GM19238 (cell line): Measurements from ENCODE around the gene LAP3.
"Not testable (repeated sequence)": the region's sequence is repeated elsewhere in the genome, so short reads cannot be mapped to it uniquely, and the experiment has no call there.

ENCODE experiments used
- DNase-seq: peaks from one replicate; pipeline ENCODE4 v3.0.0; 2011; ENCODE audit warnings: low spot score; ENCODE audit not compliant: insufficient read length

The LAP3 gene

DNA sequence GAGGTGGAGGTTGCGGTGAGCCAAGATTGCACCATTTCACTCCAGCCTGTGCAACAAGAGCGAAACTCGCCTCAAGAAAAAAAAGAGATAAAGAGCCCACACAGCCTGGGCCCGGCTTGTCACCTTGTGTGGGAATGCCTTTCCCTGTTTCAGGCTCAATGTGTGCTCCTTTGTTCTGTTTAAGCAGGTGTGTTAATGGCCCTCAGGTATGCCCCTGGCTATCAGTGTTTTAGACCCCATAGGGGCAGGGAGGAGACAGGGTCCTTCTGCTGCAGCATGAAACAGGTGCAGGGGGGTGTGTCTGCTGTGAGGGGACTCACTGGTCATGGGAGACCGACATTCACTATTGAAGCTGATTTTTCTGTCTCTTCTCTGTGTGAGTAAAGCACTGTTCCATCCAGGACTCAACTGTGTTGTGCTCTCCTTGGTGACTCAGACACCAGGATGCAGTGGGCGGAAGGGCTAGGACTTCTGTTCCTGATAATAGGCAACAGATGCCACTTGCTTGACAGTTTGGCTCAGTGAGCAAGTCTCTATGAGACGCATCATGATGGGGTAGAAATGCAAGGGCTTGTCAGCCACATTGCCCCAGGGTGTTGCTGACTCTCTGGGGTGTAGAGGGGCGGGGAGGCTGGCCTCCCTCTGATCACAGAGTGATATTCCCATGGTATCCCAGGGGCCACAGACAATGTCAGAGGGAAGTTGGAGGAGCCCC lies 15.6 kb upstream of the LAP3 start:
- no peak for DNase-seq

DNA sequence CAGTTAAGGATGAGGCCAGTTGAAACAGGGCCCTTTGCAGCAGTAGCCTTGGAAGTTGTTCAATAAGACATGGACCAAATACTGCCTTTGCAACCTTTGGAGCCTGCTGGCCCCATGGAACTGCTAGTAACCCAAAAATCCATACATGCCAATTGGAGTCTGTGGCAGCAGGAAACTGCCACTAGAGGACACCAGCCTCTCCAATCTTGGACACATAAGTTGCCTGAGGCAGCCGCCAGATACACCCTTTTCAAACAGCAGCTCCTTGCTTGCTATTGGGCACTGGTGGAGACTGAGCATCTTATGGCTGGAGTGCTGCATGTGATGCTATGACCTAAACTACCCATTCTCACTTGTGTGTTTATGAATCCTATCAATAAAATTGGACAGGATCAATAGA lies 14.8 kb upstream of the LAP3 start:
- no peak for DNase-seq

DNA sequence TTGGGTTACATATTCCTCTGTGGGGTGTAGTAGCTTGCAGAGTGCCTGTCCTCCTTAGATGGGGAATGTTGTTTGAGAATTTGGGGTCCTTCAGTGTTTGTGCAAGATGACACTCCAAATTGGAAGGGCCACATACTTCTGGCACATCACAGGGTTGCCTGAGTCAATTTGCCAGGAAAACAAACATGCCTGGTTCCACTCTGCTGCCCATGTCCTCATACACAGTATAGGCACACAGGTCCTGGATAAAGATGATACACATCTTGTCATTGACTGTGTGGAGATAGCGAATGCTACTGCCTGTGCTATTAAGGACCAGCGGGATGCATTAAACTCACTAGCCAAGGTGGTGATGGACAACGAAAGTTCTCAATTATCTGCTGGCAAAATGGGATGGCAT lies 11.2 kb upstream of the LAP3 start:
- DNase-seq, result no peak

DNA sequence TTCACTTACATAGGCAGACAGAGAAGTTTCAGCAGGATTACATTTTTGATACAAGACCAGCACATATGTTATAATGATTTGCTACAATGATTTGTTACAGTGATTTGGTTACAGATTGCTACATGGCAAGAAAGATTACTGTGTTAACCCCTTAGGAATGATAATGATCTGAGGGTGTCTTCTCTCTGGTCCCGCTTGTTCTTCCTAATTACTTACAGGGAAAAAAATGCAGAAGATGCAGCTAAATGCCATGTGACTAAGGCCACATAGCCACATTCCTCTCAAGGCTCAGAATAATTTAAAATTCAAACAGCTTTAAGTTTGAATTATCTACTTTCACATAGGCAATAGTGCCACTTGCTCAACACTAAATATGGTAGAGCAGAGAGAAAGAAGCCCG lies 9.7 kb upstream of the LAP3 start:
- DNase-seq, result no peak

DNA sequence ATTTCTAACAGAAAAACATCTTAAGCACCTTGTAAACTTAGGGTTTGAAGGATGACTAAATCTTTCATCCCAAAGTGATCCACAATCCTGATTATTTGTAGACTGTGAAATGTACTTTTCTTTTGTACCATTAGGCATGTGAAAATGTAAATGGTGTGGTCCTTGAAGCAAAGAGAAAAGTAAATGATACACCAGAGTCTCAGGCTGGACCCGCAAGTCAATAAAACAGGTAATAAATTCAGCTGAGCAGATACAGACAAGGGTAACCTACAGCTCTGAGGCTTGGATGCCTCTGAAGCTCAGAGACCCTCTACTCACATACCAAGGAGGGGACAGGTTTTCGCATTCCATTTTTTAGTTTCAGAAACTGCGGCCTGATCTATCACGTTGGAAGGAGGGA lies 2.8 kb upstream of the LAP3 start:
- DNase-seq, result no peak

DNA sequence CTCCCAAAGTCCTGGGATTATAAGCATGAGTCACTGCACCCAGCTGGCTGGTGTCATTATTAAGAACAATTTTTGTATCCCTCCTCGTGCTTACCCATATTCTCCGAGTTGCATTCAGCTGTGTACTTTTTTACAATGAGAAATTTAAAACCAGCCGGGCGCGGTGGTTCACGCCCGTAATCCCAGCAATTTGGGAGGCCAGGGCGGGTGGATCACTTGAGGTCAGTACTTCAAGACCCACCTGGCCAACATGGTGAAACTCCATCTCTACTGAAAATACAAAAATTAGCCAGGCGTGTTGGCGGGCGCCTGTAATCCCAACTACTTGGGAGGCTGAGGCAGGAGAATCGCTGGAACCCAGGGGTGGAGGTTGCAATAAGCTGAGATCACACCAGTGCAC lies 1.8 kb upstream of the LAP3 start:
- not testable (repeated sequence) for DNase-seq

DNA sequence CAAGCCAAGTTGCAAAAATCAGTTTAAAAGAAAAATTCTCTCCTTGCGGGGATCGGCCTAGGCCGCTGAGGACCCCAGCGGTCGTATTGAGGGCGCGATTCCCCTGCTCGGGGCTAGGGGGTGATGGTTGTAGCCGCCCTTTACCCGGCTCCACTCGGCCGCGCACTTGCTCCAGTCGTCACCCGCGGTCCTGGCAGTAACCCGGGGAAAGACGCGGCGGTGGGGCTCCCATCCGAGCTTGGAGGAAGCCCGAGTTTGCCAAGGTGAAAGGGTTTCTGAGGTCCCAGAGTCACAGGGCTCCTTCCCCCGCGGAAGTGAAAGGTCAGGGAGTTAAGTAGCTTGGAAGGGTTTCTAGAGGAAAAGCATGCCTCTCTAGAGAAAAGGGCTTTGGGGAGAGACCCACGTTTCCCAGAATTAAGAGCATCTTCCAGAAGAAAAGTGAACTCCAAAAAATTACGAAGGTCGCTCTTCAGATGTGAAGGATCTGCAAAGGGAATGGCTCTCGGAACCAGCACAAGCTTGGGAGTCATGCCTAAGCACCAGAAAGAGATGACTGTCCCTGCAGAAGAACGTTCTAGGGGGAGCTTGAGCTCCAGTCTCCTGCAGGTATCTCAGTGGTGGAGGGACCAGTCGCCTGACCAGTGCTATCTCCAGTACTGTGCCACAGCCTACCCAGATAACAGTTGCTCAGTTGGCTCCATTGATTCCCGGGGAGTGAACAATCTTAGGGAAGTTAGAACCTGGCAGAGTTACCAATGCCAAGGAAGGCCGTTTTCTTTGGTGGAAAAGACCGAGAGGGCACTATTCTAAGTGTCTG lies 875 bp downstream of the LAP3 start:
- DNase-seq, result peak; percentile 13

DNA sequence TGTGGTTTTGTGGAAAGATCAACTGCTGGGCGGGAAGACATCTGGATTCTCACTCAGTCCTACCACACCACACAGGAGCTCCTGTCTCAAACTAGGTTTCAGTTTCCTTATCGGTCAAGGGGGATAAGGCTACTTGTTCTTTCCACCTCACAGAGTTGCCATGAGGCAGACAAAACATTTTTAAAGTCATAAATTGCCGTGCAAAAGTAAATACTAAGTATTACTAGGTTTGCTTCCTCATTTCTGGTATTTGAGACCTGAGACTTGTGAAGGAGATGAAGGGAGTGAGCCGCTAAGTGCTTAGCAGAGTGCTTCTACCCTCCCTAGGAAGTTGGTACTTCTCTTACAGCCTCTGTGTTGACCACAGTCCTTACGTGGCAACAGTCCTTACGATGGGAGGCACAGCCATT lies 1.5 kb downstream of the LAP3 start:
- peak; percentile 36 for DNase-seq

DNA sequence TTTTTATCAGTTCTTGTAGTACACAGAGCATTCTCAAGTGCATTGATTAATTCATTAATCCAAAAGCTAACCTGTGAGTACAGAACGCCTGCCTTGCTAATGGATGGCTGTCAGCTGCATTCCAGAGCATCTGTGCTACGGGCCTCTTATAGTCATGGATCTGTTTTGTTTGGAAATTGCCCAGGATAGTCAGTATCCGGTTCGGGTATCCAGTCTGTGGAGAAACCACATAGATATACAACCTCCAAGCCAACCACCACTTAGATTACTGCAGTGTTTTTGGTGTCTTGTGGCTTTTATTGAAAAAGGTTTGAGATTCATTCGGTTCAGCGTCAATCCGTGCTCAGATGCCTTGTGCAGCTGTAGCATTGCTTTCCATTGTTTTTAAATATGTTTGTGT lies 4.0 kb downstream of the LAP3 start:
- no peak for DNase-seq

DNA sequence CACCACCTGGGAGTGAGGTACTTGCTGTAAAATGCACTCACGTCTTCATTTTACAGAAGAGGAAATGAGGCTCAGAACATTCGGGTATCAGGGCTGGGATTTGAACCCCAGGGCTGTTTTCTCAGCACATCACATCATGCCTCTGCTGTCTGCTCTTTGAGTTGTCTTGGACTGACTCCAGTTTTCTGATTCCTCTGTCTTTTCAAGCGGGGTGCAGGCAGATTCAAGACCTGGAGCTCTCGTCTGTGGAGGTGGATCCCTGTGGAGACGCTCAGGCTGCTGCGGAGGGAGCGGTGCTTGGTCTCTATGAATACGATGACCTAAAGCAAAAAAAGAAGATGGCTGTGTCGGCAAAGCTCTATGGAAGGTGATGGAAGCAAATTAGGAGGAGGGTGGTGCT lies 6.3 kb downstream of the LAP3 start:
- DNase-seq, result no peak

DNA sequence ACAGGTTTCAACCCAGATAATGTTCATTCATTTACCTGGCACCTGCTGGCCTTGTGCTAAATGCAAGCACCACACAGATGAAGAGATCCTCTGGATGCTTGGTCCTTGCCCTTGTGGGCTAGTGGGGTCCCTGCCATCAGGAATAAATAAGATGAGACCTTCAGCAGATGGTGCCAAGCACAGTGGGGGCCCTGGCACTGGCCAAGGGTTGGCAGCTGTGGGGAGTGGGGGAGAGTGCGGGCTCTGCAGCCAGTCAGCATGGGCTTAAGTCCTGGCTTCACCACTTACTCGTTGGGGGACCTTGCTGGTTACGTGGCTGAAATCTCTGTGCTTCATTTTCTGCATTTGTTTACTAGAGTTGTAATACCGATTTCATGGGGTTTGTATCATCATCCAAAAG lies 6.9 kb downstream of the LAP3 start:
- no peak for DNase-seq

DNA sequence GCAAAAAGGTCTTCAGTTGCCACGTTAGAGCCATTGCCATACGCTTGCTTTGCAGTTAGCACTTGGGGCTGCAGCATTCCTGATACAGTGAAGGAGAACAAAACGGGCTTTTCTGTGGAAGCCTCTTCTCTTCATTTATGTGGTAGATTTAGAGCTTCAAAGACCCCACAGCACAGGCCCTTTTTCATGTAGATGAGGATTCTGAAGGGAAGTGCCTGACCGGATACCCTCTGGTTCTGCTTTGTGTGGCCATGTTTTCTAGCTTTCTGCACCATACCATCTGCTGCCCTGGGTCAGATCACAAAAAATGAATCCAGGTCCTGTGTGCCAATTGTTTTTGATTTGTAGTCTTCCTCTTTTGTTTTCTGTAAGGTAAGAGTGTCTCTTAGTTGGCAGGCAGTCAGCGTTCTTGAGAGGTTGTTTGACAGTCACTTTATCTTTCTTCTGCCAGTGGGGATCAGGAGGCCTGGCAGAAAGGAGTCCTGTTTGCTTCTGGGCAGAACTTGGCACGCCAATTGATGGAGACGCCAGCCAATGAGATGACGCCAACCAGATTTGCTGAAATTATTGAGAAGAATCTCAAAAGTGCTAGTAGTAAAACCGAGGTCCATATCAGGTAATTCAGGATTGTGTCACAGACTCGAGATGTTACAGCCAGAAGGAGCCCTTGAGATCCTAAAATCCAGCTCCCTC lies 7.7 kb downstream of the LAP3 start:
- DNase-seq, result no peak

DNA sequence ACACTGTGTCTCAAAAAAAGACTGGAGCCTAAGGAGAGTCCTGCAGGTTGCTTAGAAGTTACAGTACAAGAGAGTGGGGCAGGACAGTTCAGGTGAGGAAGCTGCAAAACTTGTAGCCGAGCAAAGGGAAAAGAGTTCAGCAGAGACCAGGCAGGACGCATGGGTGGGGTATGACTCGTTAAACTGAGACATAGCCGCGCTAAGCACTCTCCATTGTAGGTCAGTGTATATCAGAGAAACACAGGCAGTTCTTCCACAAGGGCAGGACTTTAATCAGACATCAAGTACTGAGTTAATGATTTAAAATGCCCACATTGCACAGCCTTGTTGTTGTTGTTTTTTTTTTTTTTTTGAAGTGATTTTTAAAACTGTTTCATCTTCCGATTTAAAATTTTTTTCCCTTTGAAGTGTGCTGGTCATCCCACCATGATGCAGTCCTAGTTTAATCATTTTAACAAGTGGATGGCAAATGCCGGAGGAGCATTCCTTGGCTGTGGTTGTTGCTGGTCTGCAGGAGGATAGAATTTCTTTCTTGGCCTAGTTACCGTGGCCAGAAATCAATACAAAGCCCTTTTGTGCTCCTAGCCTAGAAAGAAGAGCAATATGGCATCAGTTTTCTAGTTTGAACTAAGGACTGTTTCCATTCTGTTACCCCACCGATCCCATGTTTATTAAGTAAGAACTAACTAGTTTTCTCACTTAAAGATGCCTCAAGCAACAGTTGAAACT lies 10.3 kb downstream of the LAP3 start:
- DNase-seq, result no peak

DNA sequence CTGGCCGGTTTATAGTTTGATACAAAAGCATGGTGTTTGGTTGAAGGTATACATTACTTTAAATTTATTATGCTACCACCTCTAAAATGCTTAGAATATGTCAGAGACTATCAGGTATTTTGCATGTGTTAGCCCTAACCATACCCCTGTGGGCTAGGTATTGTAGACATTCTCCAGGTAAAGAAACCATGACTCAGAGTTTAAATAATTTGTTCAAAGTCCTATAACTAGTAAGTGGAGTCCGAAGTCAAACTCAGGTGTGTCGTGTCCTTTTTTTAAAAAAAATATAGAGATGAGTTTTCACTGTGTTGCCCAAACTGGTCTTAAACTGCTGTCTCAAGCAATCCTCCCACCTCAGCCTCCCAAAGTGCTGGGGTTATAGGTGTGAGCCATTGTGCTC lies 12.4 kb downstream of the LAP3 start:
- no peak for DNase-seq

DNA sequence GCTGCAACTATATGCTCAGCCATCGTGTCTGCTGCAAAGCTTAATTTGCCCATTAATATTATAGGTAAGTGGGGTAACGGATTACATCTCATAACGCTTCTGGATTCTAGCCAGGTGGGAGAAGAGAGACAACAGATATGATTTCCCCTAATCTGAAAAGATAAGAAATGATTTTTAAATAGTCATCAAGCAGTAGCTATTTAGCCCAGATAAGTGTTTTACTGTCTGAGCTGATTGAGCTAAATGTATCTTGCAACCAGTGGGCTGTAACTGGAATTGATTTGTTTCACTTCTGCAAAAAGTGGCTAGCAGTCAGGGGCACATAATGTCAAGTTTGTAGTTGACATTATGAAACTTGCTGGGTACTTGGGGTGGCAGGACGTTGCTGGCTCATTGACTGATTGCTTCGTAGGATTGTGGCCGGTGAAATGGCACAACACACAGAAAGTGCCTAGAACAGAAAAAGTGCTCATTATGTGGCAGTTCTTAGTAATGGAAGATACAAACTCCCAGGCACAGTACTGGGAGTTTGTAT lies 18.5 kb downstream of the LAP3 start:
- no peak for DNase-seq

DNA sequence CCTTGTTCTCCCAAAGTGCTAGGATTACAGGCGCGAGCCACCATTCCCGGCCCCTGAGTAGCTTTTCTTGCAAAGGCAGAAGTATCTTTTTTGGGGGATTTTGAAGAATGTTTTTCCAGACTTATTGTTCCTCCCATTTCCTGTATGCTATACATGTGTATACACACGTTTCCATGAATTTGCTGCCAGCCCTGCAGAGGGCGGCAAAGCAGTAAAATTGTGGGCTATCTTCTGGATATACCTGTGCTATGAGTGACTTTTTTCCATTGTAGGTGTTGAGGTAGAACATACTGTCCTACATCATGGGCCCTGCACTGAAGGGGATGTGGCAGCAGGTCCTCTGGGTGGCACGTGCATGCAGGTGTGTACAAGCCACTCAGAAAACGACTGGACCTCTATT lies 20.5 kb downstream of the LAP3 start:
- no peak for DNase-seq

DNA sequence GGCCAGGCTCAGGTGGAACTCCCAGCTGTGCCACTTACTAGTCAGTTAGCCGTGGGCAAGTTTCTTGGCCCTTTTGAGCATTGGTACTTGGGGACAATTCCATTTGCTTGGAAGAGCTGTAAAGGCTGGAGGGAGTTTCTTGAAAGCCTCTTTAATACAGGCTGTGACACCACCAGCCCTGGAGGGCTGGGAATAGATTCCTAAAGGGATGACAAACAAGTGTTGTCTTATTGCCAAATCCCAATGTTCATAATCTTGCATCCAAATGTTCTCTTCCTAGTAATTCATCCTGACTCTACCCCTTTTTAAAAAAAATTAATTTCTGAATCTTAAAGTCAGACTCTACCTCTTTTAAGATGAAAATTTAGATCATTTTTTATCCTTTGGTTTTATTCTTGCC lies 22.8 kb downstream of the LAP3 start:
- DNase-seq, result no peak

DNA sequence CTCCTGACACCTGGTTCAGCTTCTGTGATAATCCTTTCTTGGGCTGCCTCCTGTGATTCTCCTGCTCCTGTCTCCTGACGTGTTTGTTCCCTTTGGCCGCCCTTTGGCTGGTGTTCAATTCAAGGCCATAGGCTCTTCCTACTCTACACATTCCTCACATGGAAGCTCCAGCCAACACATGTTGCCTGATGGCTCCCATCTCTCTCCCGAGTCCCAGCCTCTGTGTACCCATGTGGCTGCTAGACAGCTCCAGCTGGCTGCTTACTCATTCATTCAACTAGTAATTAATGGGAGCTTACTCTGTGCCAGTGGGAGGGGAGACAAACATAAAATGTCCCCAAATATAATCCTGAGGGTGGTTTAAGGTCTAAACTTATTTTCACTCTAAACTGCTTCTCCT lies 28.2 kb downstream of the LAP3 start:
- DNase-seq, result no peak

DNA sequence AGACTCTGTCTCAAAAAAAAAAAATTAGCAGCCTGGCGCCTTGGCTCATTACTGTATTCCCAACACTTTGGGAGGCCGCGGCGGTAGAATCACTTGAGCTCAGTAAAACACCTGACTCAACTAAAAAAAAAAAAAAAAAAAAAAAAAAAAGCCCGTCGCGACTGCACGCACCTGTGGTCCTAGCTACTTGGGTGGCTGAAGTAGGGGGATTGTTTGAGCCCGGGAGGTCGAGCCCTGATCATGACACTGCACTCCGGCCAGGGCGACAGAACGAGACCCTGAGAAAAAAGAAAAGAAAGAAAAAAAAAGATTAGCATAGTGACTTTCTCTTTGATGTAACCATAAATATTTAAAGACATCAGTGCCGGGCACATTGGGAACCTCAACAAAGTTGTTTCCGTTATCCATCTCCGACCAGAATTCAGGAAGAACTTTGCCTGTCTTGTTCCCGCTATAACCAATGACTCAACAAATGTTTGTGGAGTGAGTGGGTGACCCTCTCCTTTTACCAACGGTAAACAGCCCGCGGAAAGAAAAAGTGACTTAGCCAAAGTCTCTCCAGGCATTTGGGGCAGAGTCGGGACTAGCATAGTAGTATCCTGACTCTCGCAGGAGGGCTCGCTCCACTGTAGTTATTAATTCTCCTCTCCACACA lies 36.9 kb downstream of the LAP3 start:
- DNase-seq, result no peak

DNA sequence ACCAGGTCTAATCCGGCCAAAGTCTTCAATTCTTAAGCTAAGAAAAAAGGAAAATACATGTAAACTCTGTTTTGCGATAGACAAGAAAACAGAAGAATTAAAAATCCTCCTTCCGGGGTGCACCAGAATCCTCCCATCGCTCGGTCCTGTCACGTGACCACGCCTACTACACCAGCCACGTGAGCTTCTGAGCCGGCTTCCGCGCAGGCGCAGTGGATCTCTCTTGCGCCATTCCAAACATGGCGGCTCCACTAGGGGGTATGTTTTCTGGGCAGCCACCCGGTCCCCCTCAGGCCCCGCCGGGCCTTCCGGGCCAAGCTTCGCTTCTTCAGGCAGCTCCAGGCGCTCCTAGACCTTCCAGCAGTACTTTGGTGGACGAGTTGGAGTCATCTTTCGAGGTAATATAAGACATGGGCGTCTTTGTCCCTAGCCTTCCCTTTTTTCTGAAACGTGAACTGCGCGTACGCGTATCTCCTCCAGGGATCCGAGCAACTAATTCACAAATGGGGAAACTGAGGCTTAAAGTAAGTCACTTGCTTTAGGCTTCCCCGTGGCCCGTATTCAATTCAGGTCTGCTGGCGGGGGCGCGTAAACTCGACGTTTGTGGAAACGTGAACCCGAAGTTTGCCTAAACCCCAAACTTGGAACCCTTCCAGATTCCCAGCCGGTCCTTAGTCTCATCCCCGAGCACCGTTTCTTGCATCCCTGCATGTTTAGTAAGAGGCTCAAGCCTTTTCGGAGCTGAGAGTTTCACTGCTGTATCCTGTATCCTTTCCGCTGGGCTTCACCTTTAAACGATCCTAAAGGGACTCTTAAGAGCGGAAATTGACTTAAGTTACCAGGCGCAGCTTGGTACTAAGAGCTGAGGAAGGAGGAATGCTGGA lies 37.7 kb downstream of the LAP3 start, which contains the start of gene MED28:
Gene MED28 (plus strand): TSS at position 226 of the 884 bp plus-strand sequence. CDS start 14 bp downstream, at position 240.
- peak; percentile 94 for DNase-seq
